ENCODE results near the gene FXYD2. TPM values are rescaled to one million over a fixed set of nuclear protein-coding genes. Genes with fewer than 3 reads are reported as not detected.

Gene FXYD2
- total and polyA plus RNA-seq, 2 donors from 2014 or later = 2,527 to 9,664 TPM

DNA sequence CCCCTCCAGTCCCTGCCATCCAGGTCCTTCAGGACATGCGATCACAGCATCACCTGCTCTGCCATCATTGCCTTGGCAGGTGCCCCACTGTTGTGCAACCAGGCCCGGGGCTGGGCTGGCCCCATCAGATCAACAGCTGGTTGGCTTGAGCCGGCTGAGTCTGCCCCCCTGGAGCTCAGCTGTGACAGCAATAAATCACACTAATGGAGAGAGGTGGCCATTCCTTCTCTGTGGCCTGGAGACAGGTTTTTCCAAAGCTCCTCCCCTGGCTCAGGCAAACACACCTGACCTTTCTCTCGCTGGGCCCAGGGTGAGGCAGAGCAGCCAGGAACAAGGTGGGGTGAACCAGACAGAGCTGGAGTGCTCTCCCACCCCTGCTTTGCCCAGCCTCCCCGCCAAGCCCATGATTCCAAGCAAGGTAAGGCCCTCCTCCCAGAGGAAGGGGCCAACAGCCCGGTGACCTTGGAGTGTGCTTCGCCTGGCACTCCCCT is 8.9 kb upstream of the FXYD2 start:
- Histone ChIP-seq H3K4me1 (ENCODE audit: control insufficient read depth in 2 of 3, insufficient read depth in 2 of 3, low read depth in 1 of 3, low read length in 3 of 3) (peaks cover 5 to 28% (median 18%) of the 10 kb centered on the region in 3 donors), H3K27ac (ENCODE audit: low read depth in 2 of 2, low read length in 2 of 2) (peak overlapping the region; percentile 93 to 97)
- FAIRE-seq = peak; percentile 87

DNA sequence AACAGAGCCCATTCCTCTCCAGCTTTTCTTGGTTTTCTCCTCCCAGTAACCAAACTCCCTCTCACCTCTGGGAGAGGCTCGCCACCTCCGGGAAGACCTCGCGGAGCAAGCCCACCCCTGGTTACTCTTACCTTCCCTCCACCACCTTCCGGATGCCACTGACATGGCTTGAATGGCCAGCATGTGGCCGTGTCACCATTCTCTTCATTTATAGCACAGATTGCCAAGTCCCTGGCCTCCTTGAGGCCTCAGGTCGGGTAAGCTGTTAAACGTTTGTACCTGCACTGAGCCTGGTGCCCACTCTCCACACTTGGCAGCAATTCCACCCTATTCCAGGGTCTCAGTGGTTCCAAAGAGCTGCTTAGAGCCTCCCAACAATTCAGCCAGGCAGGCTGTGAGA is 8.0 kb upstream of the FXYD2 start:
- DNase-seq (peak in 3 of 5 donors; percentile 6 to 49 (median 30)), FAIRE-seq (no peak)
- H3K36me3 ChIP-seq (ENCODE audit: control insufficient read depth in 2 of 3, insufficient read depth in 3 of 3, low read length in 3 of 3) = peaks cover 0 to 4% (median 0%) of the 10 kb centered on the region in 3 donors
- TF ChIP-seq, protein P1, sequence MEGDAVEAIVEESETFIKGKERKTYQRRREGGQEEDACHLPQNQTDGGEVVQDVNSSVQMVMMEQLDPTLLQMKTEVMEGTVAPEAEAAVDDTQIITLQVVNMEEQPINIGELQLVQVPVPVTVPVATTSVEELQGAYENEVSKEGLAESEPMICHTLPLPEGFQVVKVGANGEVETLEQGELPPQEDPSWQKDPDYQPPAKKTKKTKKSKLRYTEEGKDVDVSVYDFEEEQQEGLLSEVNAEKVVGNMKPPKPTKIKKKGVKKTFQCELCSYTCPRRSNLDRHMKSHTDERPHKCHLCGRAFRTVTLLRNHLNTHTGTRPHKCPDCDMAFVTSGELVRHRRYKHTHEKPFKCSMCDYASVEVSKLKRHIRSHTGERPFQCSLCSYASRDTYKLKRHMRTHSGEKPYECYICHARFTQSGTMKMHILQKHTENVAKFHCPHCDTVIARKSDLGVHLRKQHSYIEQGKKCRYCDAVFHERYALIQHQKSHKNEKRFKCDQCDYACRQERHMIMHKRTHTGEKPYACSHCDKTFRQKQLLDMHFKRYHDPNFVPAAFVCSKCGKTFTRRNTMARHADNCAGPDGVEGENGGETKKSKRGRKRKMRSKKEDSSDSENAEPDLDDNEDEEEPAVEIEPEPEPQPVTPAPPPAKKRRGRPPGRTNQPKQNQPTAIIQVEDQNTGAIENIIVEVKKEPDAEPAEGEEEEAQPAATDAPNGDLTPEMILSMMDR (IDR thresholded peaks at IDR 0.05; ENCODE audit: borderline replicate concordance, extremely low read depth, insufficient read depth) = no peak
- peak overlapping the region in 1 of 3 donors; percentile 91 for H3K9ac ChIP-seq (ENCODE audit: low read length in 3 of 3)
- peaks cover 5 to 36% (median 21%) of the 10 kb centered on the region in 3 donors for H3K4me1 ChIP-seq (ENCODE audit: control insufficient read depth in 2 of 3, insufficient read depth in 2 of 3, low read depth in 1 of 3, low read length in 3 of 3)
- H3K9me3 ChIP-seq (ENCODE audit: control insufficient read depth in 2 of 3, insufficient read depth in 1 of 3, low read length in 3 of 3) = no peaks in the 10 kb centered on the region
- H3K27me3 ChIP-seq (ENCODE audit: control insufficient read depth, insufficient read depth, low read length) = no peaks in the 10 kb centered on the region
- peak overlapping the region in 1 of 3 donors; percentile 74 for H3K4me3 ChIP-seq (ENCODE audit: low read length in 3 of 3)
- intact Hi-C loops (cut with DNase I) = no loop called here
- H3K27ac ChIP-seq (ENCODE audit: low read depth in 2 of 2, low read length in 2 of 2) = peak overlapping the region; percentile 93 to 97

More for the DNA sequence above, 8.9 kb upstream of the FXYD2 start:
- intact Hi-C loops (cut with DNase I) = no loop called here
- TF ChIP-seq, protein P1 (IDR thresholded peaks at IDR 0.05; ENCODE audit: borderline replicate concordance, extremely low read depth, insufficient read depth) = no peak
- Histone ChIP-seq H3K9me3 (ENCODE audit: control insufficient read depth in 2 of 3, insufficient read depth in 1 of 3, low read length in 3 of 3) (no peaks in the 10 kb centered on the region), H3K4me3 (ENCODE audit: low read length in 3 of 3) (peak overlapping the region in 2 of 3 donors; percentile 52 to 74), H3K9ac (ENCODE audit: low read length in 3 of 3) (peak overlapping the region in 1 of 3 donors; percentile 95), H3K36me3 (ENCODE audit: control insufficient read depth in 2 of 3, insufficient read depth in 3 of 3, low read length in 3 of 3) (peaks cover 0 to 4% (median under 1%) of the 10 kb centered on the region in 3 donors), H3K27me3 (ENCODE audit: control insufficient read depth, insufficient read depth, low read length) (no peaks in the 10 kb centered on the region)
- DNase-seq = peak; percentile 90 to 97 (median 92)

DNA sequence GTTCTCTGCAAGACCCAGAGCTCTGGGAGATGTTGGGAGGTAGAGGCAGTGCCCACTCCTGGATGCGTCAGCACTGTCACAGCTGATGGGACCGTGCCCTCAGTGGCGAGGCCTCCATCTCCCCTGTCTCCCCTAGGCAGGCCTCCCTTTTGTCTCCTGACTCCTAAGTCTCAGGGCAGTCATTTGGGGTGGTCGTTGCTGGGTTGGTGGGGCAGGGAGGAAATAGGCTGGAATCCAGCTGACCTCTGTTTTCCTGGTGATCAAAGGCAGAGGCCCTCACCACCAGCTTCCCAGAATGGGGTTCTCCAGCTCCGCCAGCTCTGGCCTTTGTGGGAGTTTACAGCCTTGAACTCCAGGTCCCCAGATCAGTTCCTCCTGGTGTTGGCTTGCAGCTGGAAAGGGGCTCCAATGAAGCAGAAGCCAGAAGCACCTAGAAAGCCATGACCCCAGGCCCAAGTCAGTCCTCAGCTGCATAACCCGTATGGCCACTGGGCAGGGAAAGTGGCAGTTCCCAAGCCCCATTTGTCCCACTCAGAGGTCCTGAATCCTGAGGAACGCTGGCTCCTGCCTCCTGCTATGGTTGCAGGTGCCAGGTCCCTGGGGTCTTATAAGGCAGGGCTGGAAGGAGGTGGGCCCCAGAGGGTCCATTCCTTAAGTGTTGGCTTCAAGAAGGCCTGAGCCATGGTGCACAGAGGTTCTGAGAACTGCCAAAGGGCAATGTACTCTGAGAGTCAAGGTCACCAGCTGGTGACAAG is 7.3 kb upstream of the FXYD2 start:
- TF ChIP-seq, protein P1 (IDR thresholded peaks at IDR 0.05; ENCODE audit: borderline replicate concordance, extremely low read depth, insufficient read depth) = no peak
- Histone ChIP-seq H3K36me3 (ENCODE audit: control insufficient read depth in 2 of 3, insufficient read depth in 3 of 3, low read length in 3 of 3) (peaks cover 0 to 4% (median 0%) of the 10 kb centered on the region in 3 donors), H3K27me3 (ENCODE audit: control insufficient read depth, insufficient read depth, low read length) (no peaks in the 10 kb centered on the region), H3K9me3 (ENCODE audit: control insufficient read depth in 2 of 3, insufficient read depth in 1 of 3, low read length in 3 of 3) (no peaks in the 10 kb centered on the region), H3K4me3 (ENCODE audit: low read length in 3 of 3) (peak overlapping the region in 2 of 3 donors; percentile 36 to 74), H3K4me1 (ENCODE audit: control insufficient read depth in 2 of 3, insufficient read depth in 2 of 3, low read depth in 1 of 3, low read length in 3 of 3) (peaks cover 5 to 37% (median 21%) of the 10 kb centered on the region in 3 donors), H3K27ac (ENCODE audit: low read depth in 2 of 2, low read length in 2 of 2) (peak overlapping the region; percentile 93 to 97), H3K9ac (ENCODE audit: low read length in 3 of 3) (peak overlapping the region in 2 of 3 donors; percentile 66 to 91)
- intact Hi-C loops (cut with DNase I) = no loop called here
- DNase-seq (peak in 3 of 5 donors; percentile 8 to 45 (median 42)), FAIRE-seq (no peak)

Measured in kidney (tissue), 14 donors.